HEK293T (cell line): ENCODE measurements around the gene SHISA7.
A peak's percentile ranks its signal among the peaks of the same experiment; 100 is the strongest.

Experiments
- CTCF ChIA-PET: fragments of 350-600 bp; formaldehyde crosslinking; extraction: SDS; loops from one replicate; lab custom pipeline; 2021; ENCODE audit warnings: antibody characterized with exemption, inconsistent platforms; lab: Yijun Ruan, JAX
- POLR2A ChIA-PET: fragments of 350-600 bp; formaldehyde crosslinking; extraction: SDS; loops from one replicate; lab custom pipeline; 2020; ENCODE audit warnings: antibody characterized with exemption, inconsistent platforms; lab: Yijun Ruan, JAX
- DNase-seq: peaks from one replicate; pipeline ENCODE4 v3.0.0; 2012; ENCODE audit warnings: mixed read lengths; ENCODE audit errors: extremely low spot score
- ARNT ChIP-seq: fragments of 450-650 bp; IDR thresholded peaks from 2 replicates; pipeline ENCODE4 v1.6.1; 2017; ENCODE audit warnings: mild to moderate bottlenecking
- BHLHE40 ChIP-seq: fragments of 450-650 bp; IDR thresholded peaks from 2 replicates; pipeline ENCODE4 v1.6.1; 2016; ENCODE audit warnings: mild to moderate bottlenecking, moderate library complexity, borderline replicate concordance
- CTBP1 ChIP-seq: fragments of 450-650 bp; IDR thresholded peaks from 2 replicates; pipeline ENCODE4 v1.6.1; 2016; ENCODE audit warnings: borderline replicate concordance
- ELF4 ChIP-seq: fragments of 450-650 bp; IDR thresholded peaks from 2 replicates; pipeline ENCODE4 v1.6.1; 2017; ENCODE audit warnings: antibody characterized with exemption
- FOXA1 ChIP-seq: fragments of 450-650 bp; IDR thresholded peaks from 2 replicates; pipeline ENCODE4 v1.6.1; 2016; ENCODE audit warnings: mild to moderate bottlenecking
- FOXK2 ChIP-seq: fragments of 450-650 bp; IDR thresholded peaks from 2 replicates; pipeline ENCODE4 v1.6.1; 2016; ENCODE audit warnings: mild to moderate bottlenecking
- FOXM1 ChIP-seq: fragments of 450-650 bp; IDR thresholded peaks from 2 replicates; pipeline ENCODE4 v1.6.1; 2017; ENCODE audit warnings: mild to moderate bottlenecking, borderline replicate concordance
- HDGF ChIP-seq: fragments of 450-650 bp; IDR thresholded peaks from 2 replicates; pipeline ENCODE4 v1.6.1; 2017; ENCODE audit warnings: antibody characterized with exemption, borderline replicate concordance
- L3MBTL2 ChIP-seq: fragments of 450-650 bp; conservative IDR thresholded peaks from 2 replicates; pipeline ENCODE4 v1.6.1; 2016; ENCODE audit warnings: mild to moderate bottlenecking
- LEF1 ChIP-seq: fragments of 450-650 bp; IDR thresholded peaks from 2 replicates; pipeline ENCODE4 v1.6.1; 2017; ENCODE audit warnings: mild to moderate bottlenecking, borderline replicate concordance
- NFRKB ChIP-seq: fragments of 450-650 bp; IDR thresholded peaks from 2 replicates; pipeline ENCODE4 v1.6.1; 2016; ENCODE audit warnings: mild to moderate bottlenecking, moderate library complexity
- PKNOX1 ChIP-seq: fragments of 450-650 bp; IDR thresholded peaks from 2 replicates; pipeline ENCODE4 v1.6.1; 2016
- SP1 ChIP-seq: fragments of 450-650 bp; IDR thresholded peaks from 2 replicates; pipeline ENCODE4 v1.6.1; 2017
- SUZ12 ChIP-seq: fragments of 450-650 bp; IDR thresholded peaks from 2 replicates; pipeline ENCODE4 v1.6.1; 2016; ENCODE audit warnings: mild to moderate bottlenecking
- TARDBP ChIP-seq: fragments of 450-650 bp; IDR thresholded peaks from 2 replicates; pipeline ENCODE4 v1.6.1; 2016
- ZNF384 ChIP-seq: fragments of 450-650 bp; IDR thresholded peaks from 2 replicates; pipeline ENCODE4 v1.6.1; 2016

SHISA7 gene

DNA sequence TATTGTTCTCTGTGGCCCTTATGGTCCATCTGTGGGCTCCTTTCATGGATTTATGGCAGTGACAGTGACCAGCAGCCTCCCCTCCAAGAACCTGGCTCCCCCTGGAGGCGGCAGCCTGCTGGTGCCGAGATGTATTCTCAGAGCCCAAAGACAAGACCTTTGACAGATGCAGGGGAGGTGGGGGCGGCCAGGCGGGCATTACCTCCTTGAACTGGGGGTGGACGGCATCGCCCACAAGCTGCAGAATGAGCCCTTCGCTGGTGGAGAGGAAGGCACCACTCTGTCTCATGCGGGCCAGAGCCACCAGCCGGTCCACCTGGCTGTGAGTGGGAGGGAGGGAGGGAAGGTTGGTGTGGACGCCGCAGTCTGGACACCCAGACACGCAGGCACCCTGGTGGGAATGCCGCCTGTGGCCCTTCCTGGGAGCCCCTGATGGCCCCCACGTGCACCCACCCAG is 11.7 kb upstream of the SHISA7 start:
- TF ChIP-seq TARDBP (no peak), FOXK2 (no peak), FOXA1 (no peak), HDGF (no peak), ELF4 (no peak), ZNF384 (no peak), PKNOX1 (no peak), FOXM1 (no peak), SP1 (no peak), BHLHE40 (no peak), LEF1 (no peak), NFRKB (no peak)
- ChIA-PET POLR2A (interaction anchor here (1.7 kb wide), 1 partner anchor 21 kb away, joined by 7 read pairs; the partner anchor contains the start of gene ZNF628), CTCF (no interaction called here)
- peak; percentile 59 for DNase-seq

DNA sequence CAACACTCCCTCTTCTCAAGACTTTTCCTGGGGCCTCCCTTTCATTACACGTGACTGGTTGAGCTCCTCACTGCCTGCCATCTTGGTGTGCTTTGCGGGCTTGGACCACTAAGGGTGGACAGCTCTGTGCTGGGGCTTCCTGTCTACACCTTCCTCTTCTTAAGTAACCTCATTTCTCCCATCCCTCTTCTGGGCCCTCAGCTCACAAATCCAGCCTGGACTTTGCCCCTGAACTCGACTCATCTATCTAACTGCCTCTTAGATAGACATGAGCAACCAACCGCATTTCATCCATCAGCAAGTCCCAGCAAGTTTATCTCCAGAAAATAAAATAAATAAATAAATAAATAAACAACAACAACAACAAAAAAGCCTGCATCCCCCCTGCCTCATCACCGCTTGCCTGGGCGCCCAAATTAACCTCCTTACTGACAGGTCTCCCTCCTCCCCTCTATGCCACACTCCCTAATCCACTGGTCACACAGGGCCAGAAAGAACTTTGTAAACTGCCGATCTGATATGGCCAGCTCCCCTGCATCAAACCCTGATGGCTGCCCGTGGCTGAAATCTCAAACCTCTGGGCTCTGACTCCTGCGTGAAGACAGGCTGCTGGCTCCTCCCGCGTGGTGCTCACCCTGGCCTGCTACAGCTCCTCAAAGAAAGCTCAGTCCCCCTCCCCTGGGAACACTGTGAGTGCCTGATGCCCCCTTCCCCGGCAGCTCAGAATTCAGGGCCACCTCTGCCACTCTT is 10.6 kb upstream of the SHISA7 start:
- ChIA-PET POLR2A (interaction anchor here (1.7 kb wide), 1 partner anchor 23 kb away, joined by 7 read pairs; the partner anchor contains the start of gene ZNF628), CTCF (interaction anchor here (0.5 to 1.1 kb wide), 3 partner anchors 14 to 312 kb away, joined by 3 to 7 read pairs (median 3); no protein-coding TSS in a partner anchor)
- DNase-seq: no peak
- TF ChIP-seq ARNT (no peak), L3MBTL2 (no peak), HDGF (no peak)

DNA sequence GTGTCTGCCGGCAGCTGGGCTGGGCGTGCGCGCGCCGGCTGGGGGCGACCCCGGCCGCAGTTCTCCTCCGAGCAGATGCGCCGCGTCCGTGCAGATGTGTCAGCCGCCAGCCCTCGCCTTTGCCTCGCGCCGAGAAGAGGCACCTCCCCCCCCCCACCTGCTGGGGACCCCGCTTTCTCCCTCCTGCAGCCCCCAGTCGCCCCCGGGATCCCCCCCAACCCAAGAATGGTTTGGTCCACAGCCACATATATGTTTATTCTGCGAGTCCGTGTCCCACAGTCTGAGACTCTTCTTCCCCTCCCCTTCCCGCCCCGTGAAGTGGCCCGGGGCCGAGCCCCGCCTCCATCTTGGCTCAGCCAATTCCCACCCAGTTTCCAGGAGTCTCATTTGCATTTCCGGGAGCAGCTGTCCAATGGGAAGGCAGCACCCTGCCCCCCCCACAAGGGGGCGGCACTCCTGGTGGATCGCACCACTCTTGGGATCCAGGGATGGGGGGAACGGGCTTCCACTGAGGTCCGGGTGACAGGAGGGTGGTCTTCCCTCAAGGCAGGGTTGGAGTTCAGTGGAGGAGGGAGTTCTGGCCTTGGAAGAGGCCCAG is 9.7 kb upstream of the SHISA7 start:
- DNase-seq: peak; percentile 88
- ChIA-PET CTCF (interaction anchor here (1.1 kb wide), 1 partner anchor 15 kb away, joined by 7 read pairs; no protein-coding TSS in a partner anchor), POLR2A (interaction anchor here (0.9 to 1.7 kb wide), 2 partner anchors 9 to 23 kb away, joined by 3 to 7 read pairs; partner anchors contain the start of genes ISOC2 and ZNF628)
- TF ChIP-seq BHLHE40 (peak; percentile 67; the same call in 1 of the 2 replicates), FOXM1 (peak; percentile 88), L3MBTL2 (no peak)

DNA sequence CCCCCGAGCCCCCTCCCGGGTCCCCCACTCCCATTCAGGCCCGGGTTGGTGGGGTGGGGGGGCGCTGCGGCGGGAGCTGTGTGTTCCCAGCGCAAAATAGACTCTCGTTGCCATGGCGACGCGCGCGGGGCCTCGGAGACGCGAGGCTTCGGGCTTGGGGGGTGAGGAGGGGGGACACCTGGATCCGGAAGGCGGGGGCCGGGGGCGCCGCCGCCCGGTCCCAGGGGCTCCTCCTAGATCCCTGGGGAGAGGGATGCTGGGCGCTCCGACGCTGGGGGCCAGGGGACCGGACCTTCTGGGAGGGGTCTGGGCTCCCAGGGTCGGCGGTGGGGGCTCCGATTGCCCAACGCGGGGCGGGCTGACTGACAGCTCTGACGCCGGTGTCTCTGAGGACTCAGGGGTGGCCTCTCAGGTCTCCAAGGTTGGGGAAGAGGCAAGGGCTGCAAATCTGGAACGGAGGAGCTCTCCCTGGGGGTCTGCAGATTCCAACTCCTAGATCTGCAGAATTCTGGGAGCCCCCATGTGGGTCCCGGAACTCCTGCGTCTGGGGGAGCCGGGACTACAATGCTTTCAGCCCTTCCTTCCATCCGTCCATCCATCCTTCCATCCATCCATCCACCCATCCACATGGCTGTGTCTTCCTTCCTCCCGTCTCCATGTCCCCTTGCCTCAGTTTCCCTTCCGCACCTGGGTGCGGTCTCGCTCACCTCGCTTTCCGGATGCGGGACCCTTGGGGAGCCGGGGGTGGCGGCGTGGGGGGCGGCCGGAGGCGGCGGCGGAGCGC is 9.1 kb upstream of the SHISA7 start:
- DNase-seq: no peak
- ChIA-PET CTCF (no interaction called here), POLR2A (interaction anchor here (0.9 kb wide), 1 partner anchor 10 kb away, joined by 3 read pairs; the partner anchor contains the start of gene ISOC2)
- no peak for TF ChIP-seq SUZ12
- peak; percentile 64 for TF ChIP-seq PKNOX1

DNA sequence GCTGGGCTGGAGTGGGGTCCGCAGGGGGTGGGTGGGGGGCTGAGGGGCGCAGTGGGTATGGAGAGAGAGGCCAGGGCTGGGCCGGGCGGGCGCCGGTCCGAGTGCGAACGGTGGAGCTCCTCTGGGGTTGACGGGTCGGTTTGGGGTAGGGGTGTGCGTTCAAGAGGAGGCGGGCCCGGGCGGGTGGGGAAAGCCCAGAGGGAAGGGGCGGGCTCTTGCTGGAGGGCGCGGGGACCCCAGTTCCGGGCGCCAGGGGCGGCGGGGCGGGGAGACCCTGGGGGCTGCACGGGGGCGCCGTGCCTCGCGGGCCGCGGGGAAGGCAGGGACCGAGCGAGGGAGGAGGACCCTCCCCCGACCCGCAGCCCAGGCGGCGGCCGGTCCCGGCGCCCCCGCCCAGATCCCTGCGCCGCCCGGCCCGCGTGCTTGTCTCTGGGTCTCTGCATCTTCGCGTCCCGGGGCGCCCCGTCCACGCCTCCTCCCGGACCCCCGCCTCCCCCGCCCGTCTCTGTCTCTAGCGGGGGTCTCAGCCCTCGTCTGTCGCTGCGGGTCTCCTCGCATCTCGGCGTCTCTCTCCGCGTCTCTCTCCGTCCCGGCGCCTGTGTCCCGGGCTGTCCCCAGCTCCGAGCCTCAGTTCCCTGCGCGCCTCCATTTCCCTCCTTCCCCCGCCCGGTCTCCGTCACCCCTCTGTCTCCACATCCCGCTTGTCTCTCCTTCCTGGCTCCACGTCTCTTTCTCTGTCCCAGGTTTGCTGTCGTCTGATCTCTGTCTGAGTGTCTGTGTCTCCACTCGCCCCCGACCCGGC is 8.3 kb upstream of the SHISA7 start:
- no peak for TF ChIP-seq ARNT
- TF ChIP-seq PKNOX1: no peak
- TF ChIP-seq L3MBTL2: no peak
- no peak for TF ChIP-seq BHLHE40
- no peak for TF ChIP-seq SUZ12
- no peak for TF ChIP-seq SP1
- TF ChIP-seq FOXM1: no peak
- TF ChIP-seq FOXK2: no peak
- no peak for TF ChIP-seq HDGF
- no peak for TF ChIP-seq ELF4
- no peak for TF ChIP-seq CTBP1
- TF ChIP-seq FOXA1: no peak
- TF ChIP-seq LEF1: no peak
- TF ChIP-seq ZNF384: no peak
- no peak for TF ChIP-seq NFRKB
- no peak for TF ChIP-seq TARDBP
- POLR2A ChIA-PET: interaction anchor here (0.9 kb wide), 1 partner anchor 11 kb away, joined by 3 read pairs; the partner anchor contains the start of gene ISOC2
- DNase-seq: no peak
- CTCF ChIA-PET: no interaction called here
